HepG2 (cell line): ENCODE measurements around the gene ARHGEF12. TPM values are rescaled to one million over a fixed set of nuclear protein-coding genes. Genes with fewer than 3 reads are reported as not detected.

Source experiments
- DNMT1 ChIP-seq: sonication (generic); formaldehyde crosslinking; IDR thresholded peaks from 2 replicates; pipeline ENCODE4 v1.5.1; 2020; ENCODE audit warnings: mild to moderate bottlenecking, missing genetic modification reagents
- KAT8 ChIP-seq: IDR thresholded peaks from 2 replicates; pipeline ENCODE4 v1.6.1; 2016; ENCODE audit warnings: missing genetic modification reagents, missing compliant biosample characterization
- SRSF9 ChIP-seq: fragments of 200-400 bp; formaldehyde crosslinking; IDR thresholded peaks from 2 replicates; pipeline ENCODE4 v1.6.1; 2018; ENCODE audit warnings: borderline replicate concordance, mild to moderate bottlenecking, low read depth, low read length; ENCODE audit not compliant: insufficient read depth, poor library complexity, severe bottlenecking
- ZNF17 ChIP-seq: sonication (generic); formaldehyde crosslinking; IDR thresholded peaks from 2 replicates; pipeline ENCODE4 v1.5.0; 2020; ENCODE audit warnings: mild to moderate bottlenecking, missing genetic modification reagents
- ZSCAN31 ChIP-seq: sonication (generic); formaldehyde crosslinking; IDR thresholded peaks from 2 replicates; pipeline ENCODE4 v1.5.0; 2020; ENCODE audit warnings: low read depth, mild to moderate bottlenecking, missing genetic modification reagents
- polyA plus RNA-seq, 8 experiments: library from polyadenylated mRNA; depleted of rRNA in 3 of 8; stranded (reverse) in 7 of 8; unstranded in 1 of 8; fragments of >200 nt; fragmentation: Illumina TruSeq in 4 of 8; extraction: Trizol in 4 of 8; gene quantifications; 2 replicates each; pipeline versions ENCODE4 v1.2.1 to v1.2.3, GENCODE V29; 2011 to 2016; ENCODE audit warnings: low read depth in 4 of 8, missing spikeins in 1 of 8, mixed read lengths in 1 of 8; ENCODE audit not compliant: insufficient read depth in 1 of 8
- total RNA-seq, 5 experiments: library from RNA; depleted of rRNA; stranded (reverse); fragments of >200 nt; fragmentation: Illumina TruSeq; extraction: Trizol; gene quantifications; 2 replicates each; pipeline ENCODE4 v1.2.3, GENCODE V29; 2016; ENCODE audit warnings: low read depth in 1 of 5
- TF ChIP-seq, protein P1 (sequence below): sonication (generic); formaldehyde crosslinking; IDR thresholded peaks from 2 replicates; pipeline ENCODE4 v1.5.1; 2020; ENCODE audit warnings: mild to moderate bottlenecking, missing genetic modification reagents, borderline replicate concordance
- TF ChIP-seq, protein P2 (sequence below): sonication (generic); formaldehyde crosslinking; IDR thresholded peaks from 2 replicates; pipeline ENCODE4 v1.8.0; 2022; ENCODE audit warnings: missing genetic modification reagents, mild to moderate bottlenecking, moderate library complexity, borderline replicate concordance

Gene ARHGEF12
- total and polyA plus RNA-seq, 2 of the 13 experiments (the other 11 are each of a cell fraction or from before 2014, with no cell fraction given): 17.9 to 54.4 TPM

DNA sequence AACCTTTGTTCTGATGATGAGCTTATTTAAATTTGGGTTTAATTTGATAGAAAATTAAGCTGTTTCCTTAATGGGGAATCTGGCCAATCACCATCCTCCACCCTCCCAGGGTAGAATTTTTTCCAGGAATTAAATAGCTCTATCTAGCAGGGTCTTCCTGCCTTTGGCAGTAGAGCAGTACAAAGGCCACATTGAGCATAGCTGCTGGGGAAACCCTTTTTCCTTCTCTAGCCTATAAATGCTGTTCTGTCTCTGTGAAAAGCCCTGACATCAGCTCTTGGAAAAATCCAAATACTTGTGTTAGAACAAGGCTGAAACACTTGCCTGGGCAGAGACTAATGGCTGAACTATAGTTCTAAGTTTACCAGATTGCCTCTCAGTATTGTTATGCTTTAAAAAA is 55.1 kb downstream of the ARHGEF12 start (continued):
- TF ChIP-seq, protein P1, sequence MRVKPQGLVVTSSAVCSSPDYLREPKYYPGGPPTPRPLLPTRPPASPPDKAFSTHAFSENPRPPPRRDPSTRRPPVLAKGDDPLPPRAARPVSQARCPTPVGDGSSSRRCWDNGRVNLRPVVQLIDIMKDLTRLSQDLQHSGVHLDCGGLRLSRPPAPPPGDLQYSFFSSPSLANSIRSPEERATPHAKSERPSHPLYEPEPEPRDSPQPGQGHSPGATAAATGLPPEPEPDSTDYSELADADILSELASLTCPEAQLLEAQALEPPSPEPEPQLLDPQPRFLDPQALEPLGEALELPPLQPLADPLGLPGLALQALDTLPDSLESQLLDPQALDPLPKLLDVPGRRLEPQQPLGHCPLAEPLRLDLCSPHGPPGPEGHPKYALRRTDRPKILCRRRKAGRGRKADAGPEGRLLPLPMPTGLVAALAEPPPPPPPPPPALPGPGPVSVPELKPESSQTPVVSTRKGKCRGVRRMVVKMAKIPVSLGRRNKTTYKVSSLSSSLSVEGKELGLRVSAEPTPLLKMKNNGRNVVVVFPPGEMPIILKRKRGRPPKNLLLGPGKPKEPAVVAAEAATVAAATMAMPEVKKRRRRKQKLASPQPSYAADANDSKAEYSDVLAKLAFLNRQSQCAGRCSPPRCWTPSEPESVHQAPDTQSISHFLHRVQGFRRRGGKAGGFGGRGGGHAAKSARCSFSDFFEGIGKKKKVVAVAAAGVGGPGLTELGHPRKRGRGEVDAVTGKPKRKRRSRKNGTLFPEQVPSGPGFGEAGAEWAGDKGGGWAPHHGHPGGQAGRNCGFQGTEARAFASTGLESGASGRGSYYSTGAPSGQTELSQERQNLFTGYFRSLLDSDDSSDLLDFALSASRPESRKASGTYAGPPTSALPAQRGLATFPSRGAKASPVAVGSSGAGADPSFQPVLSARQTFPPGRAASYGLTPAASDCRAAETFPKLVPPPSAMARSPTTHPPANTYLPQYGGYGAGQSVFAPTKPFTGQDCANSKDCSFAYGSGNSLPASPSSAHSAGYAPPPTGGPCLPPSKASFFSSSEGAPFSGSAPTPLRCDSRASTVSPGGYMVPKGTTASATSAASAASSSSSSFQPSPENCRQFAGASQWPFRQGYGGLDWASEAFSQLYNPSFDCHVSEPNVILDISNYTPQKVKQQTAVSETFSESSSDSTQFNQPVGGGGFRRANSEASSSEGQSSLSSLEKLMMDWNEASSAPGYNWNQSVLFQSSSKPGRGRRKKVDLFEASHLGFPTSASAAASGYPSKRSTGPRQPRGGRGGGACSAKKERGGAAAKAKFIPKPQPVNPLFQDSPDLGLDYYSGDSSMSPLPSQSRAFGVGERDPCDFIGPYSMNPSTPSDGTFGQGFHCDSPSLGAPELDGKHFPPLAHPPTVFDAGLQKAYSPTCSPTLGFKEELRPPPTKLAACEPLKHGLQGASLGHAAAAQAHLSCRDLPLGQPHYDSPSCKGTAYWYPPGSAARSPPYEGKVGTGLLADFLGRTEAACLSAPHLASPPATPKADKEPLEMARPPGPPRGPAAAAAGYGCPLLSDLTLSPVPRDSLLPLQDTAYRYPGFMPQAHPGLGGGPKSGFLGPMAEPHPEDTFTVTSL (CRISPR knock-in tag): peak; percentile 14; the same call in 1 of the 2 replicates
- TF ChIP-seq, protein P2, sequence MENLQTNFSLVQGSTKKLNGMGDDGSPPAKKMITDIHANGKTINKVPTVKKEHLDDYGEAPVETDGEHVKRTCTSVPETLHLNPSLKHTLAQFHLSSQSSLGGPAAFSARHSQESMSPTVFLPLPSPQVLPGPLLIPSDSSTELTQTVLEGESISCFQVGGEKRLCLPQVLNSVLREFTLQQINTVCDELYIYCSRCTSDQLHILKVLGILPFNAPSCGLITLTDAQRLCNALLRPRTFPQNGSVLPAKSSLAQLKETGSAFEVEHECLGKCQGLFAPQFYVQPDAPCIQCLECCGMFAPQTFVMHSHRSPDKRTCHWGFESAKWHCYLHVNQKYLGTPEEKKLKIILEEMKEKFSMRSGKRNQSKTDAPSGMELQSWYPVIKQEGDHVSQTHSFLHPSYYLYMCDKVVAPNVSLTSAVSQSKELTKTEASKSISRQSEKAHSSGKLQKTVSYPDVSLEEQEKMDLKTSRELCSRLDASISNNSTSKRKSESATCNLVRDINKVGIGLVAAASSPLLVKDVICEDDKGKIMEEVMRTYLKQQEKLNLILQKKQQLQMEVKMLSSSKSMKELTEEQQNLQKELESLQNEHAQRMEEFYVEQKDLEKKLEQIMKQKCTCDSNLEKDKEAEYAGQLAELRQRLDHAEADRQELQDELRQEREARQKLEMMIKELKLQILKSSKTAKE (CRISPR knock-in tag): no peak
- TF ChIP-seq DNMT1 (CRISPR knock-in tag) (no peak), KAT8 (CRISPR knock-in tag) (peak; percentile 53; the same call in 1 of the 2 replicates), SRSF9 (no peak), ZSCAN31 (CRISPR knock-in tag) (no peak), ZNF17 (CRISPR knock-in tag) (no peak)
